SK-N-MC (cell line): Measurements from ENCODE around the gene PRKG1.

Experiments used
- EZH2 ChIP-seq: fragments of 200-600 bp; sonication (generic); IDR thresholded peaks from one replicate; pipeline ENCODE4 v1.6.1; 2017; ENCODE audit warnings: antibody characterized with exemption
- FOXP2 ChIP-seq: optimal IDR thresholded peaks from 2 replicates; pipeline ENCODE3; 2011; ENCODE audit warnings: mild to moderate bottlenecking, moderate library complexity; ENCODE audit not compliant: insufficient read depth; ENCODE audit errors: extremely low read length, control extremely low read depth
- POLR2AphosphoS5 ChIP-seq: IDR thresholded peaks from 2 replicates; pipeline ENCODE4 v1.6.1; 2012; ENCODE audit warnings: mild to moderate bottlenecking, low read depth, low read length, borderline replicate concordance

DNA sequence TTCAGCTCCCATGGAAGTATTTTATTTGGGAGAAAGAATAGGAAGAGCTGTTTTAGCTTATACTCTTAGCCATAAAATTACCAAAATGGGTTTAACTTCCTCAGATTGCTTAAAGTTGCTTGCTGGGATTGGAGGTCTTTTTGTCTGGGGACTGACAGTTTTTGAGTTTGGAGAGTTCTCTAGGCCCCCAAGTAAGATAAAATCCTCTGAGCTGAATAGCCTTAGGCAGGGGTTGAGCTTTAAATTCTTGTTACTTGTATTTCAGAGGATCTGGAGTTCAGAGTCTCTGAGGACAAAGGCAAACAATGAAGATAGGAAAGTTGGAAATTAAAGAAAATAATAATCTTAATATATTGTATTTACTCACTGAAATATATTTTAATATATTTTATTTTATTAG is 945.4 kb downstream of the PRKG1 start:
- no peak for TF ChIP-seq EZH2
- TF ChIP-seq FOXP2 = no peak
- TF ChIP-seq POLR2AphosphoS5 = no peak
